WTC11 (cell line): Measurements from ENCODE around the gene VN1R2.

ENCODE experiments used
- FOXK1 ChIP-seq: sonication (generic); formaldehyde crosslinking; IDR thresholded peaks from 2 replicates; pipeline ENCODE4 v1.8.0; 2022; ENCODE audit warnings: mild to moderate bottlenecking, moderate library complexity, missing genetic modification reagents
- USF2 ChIP-seq: sonication (generic); formaldehyde crosslinking; IDR thresholded peaks from 2 replicates; pipeline ENCODE4 v1.8.1; 2023; ENCODE audit warnings: mild to moderate bottlenecking, missing genetic modification reagents, moderate library complexity

GRCh38 chr19:53212703-53213320, 45.3 kb upstream of the VN1R2 start:
- TF ChIP-seq FOXK1 (CRISPR knock-in tag) (no peak), USF2 (CRISPR knock-in tag) (no peak)
